Measurements from ENCODE around the gene MMRN2. TPM values are rescaled to one million over a fixed set of nuclear protein-coding genes. Genes with fewer than 3 reads are reported as not detected.

The MMRN2 gene
- total and polyA plus RNA-seq, 12 donors: 9.5 to 44.2 (median 28.4) TPM

DNA sequence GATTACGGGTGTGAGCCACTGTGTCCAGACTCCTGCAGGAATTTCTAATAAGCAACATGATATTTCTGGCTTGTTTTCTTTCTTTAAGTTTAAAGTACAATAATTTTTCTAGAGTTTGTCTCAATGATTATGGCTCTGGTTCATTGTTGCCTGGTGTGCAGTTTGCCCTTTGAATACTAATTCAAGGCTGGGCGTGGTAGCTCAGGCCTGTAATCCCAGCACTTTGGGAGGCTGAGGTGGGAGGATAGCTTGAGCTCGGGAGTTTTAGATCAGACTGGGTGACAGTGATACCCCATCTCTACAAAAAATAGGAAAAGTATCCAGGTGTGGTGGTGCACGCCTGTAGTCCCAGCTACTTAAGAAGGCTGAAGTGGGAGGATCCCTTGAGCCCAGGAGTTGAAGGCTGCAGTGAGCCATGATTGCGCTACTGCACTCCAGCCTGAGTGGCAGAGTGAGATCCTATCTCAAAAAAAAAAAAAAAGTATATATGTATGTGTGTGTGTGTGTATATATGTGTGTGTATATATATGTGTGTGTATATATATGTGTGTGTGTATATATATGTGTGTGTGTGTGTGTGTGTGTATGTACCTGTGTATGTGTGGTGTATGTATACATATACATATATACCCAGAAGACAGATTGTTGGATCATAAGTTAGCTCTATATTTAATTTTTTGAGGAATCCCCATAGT is 19.1 kb upstream of the MMRN2 start:
- intact Hi-C loops (cut with DNase I): no loop called here
- TF ChIP-seq POLR2A (IDR thresholded peaks at IDR 0.05): no peak
- TF ChIP-seq CTCF (IDR thresholded peaks at IDR 0.05): no peak
- Histone ChIP-seq H3K4me1 (replicated peaks in 1 of 2) (peaks cover 20 to 24% of the 10 kb centered on the region in 2 donors), H3K4me3 (no peak overlapping the region), H3K27ac (no peak overlapping the region), H3K27me3 (no peaks in the 10 kb centered on the region), H3K36me3 (replicated peaks in 1 of 2) (no peaks in the 10 kb centered on the region), H3K9me3 (replicated peaks in 1 of 3) (no peaks in the 10 kb centered on the region)
- 96 to 97% (median 97%) methylated on average over 5 of the region's 5 CpGs for WGBS, 4 donors
- DNase-seq: no peak

DNA sequence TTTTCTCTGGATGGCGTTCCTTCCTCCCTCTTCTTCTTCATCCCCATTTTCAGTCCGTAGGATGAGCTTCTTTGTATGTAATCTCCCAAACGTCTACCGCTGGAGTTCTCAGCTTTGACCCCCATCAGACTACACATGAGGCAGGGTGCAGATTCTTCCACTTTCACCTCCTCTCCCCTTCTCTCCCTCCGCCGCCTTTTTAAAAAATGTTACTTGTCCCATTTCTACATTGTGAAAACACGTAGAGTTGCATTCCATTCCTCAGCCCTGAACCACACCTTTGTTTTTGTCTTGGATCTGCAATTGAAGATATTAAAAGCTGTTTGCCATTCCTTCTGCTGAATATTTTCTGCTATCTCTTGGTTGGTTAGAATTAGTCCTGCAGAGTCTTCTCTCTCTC is 17.1 kb upstream of the MMRN2 start:
- intact Hi-C loops (cut with DNase I): no loop called here
- Histone ChIP-seq H3K27me3 (no peaks in the 10 kb centered on the region), H3K4me1 (replicated peaks in 1 of 2) (peaks cover 21 to 26% of the 10 kb centered on the region in 2 donors), H3K27ac (peak overlapping the region in 1 of 5 donors; percentile 67), H3K36me3 (replicated peaks in 1 of 2) (no peaks in the 10 kb centered on the region), H3K9me3 (replicated peaks in 1 of 3) (no peaks in the 10 kb centered on the region), H3K4me3 (no peak overlapping the region)
- no peak for DNase-seq
- 78 to 88% (median 84%) methylated on average over 7 of the region's 7 CpGs for WGBS, 4 donors
- TF ChIP-seq POLR2A (IDR thresholded peaks at IDR 0.05) (no peak), CTCF (IDR thresholded peaks at IDR 0.05) (no peak)

DNA sequence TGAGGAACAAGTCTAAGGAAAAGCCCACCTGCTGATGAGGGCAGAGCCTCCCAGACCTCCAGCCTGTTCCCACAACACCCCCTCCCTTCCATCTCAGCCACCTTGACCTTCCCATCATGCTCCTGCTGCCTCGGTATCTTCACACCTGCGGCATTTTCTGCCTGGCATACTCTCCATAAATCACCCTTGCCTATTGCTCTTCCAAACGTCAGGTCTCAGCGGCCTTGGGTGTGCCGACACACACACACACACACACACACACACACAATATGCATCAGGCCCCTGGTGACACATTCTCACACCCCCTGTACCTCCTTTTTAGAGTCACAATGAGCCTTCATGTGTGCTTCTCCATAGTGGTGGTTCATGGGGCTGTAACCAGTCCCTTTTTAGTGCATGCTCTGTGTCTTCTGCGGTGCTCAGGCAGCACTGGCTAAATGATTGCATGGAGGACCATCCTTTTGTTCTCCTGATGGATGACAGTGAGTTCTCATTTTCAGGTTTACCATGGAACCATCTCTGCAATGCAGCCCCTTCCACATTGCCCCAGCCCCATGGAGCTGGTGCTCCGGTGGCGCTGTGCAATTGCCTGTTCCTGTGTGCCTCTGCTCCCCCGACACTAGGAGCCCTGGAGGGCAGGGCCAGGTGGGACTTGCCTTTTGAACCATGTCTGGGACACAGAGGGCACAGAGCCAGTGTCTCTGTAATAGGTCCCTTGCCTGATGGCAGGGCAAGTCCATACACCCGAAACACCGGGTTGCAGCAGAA is 15.4 kb upstream of the MMRN2 start:
- H3K27me3 ChIP-seq: no peaks in the 10 kb centered on the region
- H3K4me3 ChIP-seq: no peak overlapping the region
- WGBS, 4 donors: 66 to 76% (median 71%) methylated on average over 8 to 11 of the region's 11 CpGs
- no peaks in the 10 kb centered on the region for H3K36me3 ChIP-seq (replicated peaks in 1 of 2)
- H3K9me3 ChIP-seq (replicated peaks in 1 of 3): no peaks in the 10 kb centered on the region
- peaks cover 23 to 36% of the 10 kb centered on the region in 2 donors for H3K4me1 ChIP-seq (replicated peaks in 1 of 2)
- intact Hi-C loops (cut with DNase I): no loop called here
- peak in 6 of 7 donors; percentile 24 to 52 (median 38) for DNase-seq
- H3K27ac ChIP-seq: peak overlapping the region in 3 of 5 donors; percentile 45 to 97 (median 96)
- TF ChIP-seq POLR2A (IDR thresholded peaks at IDR 0.05) (no peak), CTCF (IDR thresholded peaks at IDR 0.05) (no peak)

DNA sequence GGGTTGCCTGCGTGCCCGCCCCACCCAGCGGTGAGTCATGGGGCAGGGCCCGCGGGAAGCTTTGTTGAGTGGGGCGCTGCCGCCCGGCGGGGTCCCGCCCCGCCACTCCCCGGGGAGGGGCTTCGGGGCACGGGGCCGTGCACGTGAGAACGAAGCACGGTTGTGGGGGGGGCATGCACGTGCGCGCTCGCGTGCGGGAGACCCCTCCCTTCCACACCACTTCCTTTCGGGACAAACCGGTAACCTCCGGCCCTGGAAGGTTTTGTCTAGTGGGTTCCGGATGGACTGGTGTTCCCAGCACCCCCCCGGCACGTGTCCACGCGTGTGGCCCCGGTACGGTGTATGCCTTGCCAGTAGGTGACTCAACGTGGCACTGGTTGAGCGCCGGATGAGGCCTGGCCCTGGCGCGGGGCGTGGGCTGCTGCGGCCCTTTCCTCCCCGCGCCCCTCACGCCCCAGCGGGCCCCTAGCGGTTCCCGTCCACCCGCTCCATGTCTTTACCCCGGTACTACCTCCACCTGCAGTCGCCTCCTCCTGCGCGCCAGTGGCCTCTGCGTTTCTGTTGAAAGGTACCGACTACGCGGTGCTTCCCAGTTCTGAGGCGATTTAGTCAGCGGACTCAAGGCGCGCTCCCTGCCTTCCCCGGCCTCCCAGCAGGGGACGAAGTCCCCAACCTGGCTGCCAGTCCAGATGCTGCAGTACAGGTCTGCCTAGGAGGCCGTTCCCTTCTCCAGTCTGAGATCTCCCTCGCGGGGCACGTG is 14.0 kb upstream of the MMRN2 start:
- Histone ChIP-seq H3K27ac (peak overlapping the region; percentile 75 to 98 (median 96)), H3K9me3 (replicated peaks in 1 of 3) (no peaks in the 10 kb centered on the region), H3K4me1 (replicated peaks in 1 of 2) (peaks cover 28 to 47% of the 10 kb centered on the region in 2 donors), H3K36me3 (replicated peaks in 1 of 2) (no peaks in the 10 kb centered on the region), H3K4me3 (peak overlapping the region in 2 of 4 donors; percentile 70 to 74), H3K27me3 (no peaks in the 10 kb centered on the region)
- peak in 1 of 2 donors; percentile 17 for TF ChIP-seq POLR2A (IDR thresholded peaks at IDR 0.05)
- TF ChIP-seq CTCF (IDR thresholded peaks at IDR 0.05): peak in 4 of 6 experiments; percentile 34 to 50 (median 44)
- intact Hi-C loops (cut with DNase I): no loop called here
- WGBS, 4 donors: 0 to 20% (median 9%) methylated on average over 12 to 66 of the region's 66 CpGs
- peak; percentile 93 to 97 (median 94) for DNase-seq
